Activated CD8-positive, alpha-beta memory T cell treated with anti-CD3 and anti-CD28 coated beads, Interleukin-2, amount 50 U/mL, for 24 hours (primary cell): ENCODE measurements around the gene MAD2L2.

Experiments used
- DNase-seq: peaks from one replicate; pipeline ENCODE4 v3.0.0-alpha.2; 2020; ENCODE audit errors: extremely low read depth

MAD2L2 gene

DNA sequence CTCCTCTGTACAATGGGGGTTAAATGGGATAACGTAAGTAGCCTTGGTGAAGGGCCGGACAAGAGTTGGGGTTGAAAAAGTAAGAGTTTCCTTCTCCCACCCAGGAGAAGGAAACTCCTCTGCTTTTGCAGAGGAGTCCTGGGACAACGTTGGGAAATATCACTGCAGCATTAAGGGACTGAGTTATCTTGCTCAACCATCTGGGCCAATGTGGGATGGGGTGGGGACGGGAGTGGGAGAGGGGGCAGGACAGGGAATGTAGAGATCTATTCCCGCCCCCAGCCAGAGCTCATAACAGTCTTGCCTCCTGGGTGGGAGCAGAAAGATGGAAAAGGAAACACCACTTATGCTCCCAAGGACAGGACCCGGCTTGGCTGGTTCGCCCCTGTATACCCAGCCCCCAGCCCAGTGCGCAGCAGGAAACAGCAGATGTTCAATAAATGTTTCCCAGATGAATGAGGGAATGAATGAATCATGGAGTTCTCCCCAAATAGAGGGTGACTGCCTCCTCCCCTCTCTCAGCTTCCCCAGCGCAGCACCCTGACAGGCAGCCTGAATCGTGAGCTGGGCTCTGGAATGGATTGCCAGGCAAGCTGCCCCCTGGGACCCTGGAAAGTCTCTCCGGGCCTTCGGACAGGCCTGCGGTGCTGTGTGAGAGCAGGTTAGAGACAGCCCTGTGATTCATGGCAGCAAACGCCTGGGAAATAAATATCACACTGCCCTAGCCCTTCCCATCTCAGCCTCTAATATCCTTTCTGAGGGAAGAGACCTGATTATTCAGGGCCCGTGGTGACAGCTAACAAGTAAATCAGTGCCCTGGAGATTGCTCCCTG lies 51.5 kb downstream of the MAD2L2 start:
- DNase-seq: no peak

DNA sequence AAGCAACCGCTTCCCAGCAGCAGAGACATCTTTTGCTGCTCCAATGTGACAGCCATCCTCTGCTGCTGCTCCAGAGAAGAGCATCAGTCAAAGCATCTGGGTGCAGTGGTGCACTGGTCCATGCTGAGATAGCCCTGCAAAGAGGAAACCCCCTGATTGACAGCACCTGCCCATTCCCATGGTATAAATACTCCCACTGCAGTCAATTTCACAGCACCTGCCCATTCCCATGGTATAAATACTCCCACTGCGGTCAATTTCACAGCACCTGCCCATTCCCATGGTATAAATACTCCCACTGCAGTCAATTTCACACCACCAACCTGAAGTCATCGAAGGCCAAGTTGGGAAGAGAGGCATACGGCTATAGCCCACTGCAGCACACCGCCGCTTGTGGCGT lies 52.2 kb downstream of the MAD2L2 start:
- DNase-seq: no peak

DNA sequence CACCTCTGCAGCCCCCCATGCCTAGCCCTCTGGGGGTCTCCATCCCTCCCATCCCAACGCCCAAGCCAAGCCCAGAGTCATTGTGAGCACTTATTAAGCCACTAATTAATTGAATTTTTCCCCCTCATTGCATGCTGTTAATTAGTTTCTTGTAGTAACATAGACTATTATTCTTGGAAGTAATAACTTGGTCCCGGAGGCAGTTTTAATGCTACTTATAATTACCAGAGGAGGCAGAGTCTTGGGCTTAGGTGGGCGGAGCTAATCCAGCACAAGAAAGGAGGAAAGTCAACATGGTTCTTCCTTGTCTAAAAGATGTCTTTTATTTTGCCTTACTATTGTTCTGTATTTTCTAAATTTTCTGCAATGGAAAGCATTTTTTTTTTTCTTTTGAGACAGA lies 54.4 kb downstream of the MAD2L2 start:
- no peak for DNase-seq
